Activated CD8-positive, alpha-beta memory T cell treated with anti-CD3 and anti-CD28 coated beads, Interleukin-2, amount 50 U/mL, for 1 hour (primary cell): ENCODE measurements around the gene PPT1.
A peak's percentile ranks its signal among the peaks of the same experiment; 100 is the strongest.
"Not testable (repeated sequence)": the region's sequence is repeated elsewhere in the genome, so short reads cannot be mapped to it uniquely, and the experiment has no call there.

Experiments
- DNase-seq: peaks from one replicate; pipeline ENCODE4 v3.0.0-alpha.2; 2020; ENCODE audit errors: extremely low read depth

PPT1 gene

DNA sequence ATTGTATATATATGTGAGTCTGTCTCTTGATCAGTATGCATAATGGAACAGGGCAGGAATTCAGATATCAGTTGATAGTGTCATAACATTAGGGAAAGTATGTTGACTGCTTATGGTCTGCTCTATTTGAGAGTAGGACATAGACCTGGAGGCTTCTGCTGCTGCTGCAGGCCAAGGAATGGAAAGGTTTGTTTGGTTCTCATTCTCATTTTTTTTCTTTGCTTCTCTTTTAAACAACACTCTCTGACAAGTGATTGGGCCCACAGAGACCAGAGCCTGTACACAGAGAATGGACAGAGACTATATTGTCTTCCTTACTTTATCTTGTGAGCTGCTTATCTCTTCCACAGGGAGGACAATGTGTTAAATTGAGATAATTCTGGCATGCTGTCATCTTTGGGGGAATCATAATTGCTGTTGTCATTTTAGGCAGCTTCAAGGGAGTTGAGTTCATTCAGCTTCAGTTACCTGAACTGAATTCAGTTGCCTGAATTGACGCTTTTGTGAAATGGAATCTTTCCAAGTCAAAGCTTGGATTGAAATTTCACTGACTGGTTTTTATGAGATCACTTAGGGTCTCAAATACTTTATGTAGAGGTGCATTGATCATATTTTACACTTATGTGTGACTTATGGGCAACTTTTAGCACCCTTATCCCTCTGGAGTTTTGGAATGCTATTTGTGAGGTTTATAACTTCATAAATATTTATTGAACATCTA is 39.6 kb downstream of the PPT1 start:
- no peak for DNase-seq

DNA sequence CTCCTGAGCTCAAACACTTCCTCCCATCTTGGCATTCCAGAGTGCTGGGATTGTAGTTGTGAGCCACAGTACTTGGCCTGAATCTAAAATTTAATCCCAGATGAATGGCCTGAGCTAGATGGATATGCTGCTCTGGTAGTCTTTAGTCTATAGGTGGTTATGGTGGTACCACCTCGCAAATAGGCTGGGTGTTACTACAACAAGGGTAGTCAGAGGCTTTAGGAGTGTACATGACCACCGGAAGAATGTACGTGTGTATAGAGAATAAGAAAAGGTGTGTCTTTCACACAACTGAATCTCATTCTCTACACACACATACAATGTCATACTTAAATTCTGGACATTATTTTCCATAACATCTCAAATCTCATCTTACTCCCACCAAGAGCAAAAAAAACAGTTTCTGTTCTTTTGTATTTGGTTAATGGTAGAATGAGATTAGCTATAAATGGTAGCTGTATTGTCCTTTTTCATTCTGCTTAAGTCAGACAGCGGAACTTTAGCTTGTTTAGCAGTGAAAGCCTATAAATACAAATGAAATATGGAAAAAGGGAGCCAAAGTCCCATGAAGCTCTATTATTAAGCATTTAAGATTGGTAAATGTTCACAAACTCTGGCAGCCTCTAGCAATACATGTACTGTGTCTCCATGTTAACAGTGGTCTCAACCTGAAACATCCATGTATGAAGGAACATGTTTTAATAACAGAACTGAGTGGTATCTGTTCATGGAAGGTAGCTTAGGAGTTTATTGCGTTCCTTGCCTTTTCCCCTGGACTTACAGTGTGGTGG is 40.3 kb downstream of the PPT1 start:
- no peak for DNase-seq

DNA sequence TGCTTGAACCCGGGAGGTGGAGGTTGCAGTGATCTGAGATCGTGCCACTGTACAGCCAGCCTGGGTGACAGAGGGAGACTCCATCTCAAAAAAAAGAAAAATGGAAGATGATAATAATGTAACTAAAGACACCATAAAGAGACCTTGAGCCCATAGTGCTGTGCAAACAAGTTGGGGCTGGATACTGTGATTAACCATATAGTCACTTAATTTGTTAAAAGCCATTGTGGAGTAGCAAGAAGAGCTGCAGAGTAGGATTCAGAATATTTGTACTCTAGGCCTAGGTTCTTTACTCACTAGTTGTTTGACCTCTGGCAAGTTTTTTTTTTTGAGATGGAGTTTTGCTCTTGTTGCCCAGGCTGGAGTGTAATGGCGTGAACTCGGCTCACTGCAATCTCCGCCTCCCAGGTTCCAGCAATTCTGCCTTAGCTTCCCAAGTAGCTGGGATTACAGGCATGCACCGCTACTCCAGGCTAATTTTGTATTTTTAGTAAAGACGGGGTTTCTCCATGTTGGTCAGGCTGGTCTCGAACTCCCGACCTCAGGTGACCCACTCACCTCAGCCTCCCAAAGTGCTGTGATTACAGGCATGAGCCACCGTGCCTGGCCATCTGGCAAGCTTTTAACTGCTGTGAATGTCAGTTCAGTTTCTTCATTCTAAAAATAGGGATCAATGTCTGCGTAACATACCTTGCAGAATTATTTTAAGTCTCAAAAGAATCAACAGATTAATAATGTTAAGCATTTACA is 43.7 kb downstream of the PPT1 start:
- no peak for DNase-seq

DNA sequence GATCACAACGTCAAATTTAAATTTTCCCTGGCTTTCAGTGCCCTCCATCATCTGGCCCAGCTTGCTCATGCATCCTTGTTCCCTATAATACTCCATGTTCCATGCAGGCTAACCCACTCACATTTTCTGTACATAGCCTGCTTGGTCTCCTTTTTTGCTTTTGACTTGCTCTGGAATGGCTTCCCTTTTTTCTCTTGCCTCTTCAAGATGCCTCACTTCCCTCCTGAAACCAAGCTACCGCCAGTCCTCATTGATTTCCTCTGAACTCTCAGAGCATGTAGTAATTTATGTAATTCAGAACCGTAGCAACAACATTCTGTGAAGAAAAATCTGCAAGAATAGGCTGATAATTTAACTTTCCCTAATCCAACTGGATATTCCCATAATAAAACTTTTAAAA is 46.2 kb downstream of the PPT1 start:
- no peak for DNase-seq

DNA sequence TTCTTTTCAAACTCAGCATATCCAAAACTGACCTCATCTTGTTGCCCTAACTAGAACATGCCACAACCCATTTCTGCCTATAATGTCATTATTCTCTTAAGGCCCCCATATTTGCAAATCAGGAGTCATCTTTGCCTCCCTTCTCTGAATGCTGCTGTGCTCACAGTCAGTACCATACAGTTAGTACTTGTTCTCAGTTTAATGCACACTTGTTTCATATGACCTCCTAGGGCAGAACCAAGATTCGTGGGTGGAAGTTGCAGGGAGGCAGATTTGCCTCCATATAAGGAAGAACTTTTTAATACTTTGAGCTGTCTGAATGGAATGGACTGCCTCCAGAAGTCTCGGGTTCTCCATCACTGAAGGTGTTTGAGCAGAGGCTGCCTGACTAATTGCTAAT is 47.3 kb downstream of the PPT1 start:
- no peak for DNase-seq

DNA sequence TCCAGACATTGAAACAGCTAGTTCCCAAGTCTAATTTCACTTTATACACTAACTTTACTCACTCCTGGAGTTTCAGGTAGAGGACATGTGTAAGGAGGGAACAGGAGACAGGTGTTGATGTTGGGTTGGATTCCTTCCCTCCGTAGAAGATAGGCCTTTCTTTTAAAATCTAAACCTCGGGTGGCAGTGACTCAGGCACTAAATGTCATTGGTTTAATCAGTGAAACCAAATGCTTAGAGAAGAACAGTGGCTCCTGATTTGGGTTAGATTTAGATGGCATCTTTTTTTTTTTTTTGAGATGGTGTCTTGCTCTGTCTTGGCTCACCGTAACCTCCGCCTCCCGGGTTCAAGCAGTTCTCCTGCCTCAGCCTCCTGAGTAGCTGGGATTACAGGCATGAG is 49.3 kb downstream of the PPT1 start:
- no peak for DNase-seq

DNA sequence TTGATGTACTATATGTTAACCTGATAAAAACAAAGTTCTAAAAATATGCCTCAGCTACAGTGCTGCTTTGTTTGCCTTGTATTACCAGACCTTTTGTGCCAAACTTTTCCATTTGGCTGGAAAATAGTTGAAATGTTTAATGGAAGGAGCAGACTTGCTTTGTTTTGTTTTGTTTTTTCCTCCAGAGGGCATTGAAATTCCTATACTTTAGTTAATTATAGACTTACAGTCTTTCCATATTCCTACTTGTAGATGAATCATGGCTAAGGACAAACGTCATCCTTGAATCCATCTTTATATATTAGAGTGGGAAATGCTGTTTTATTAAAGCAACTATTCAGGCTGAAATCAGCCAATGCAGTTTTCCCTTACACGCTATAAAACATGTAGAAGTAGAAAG is 49.8 kb downstream of the PPT1 start:
- no peak for DNase-seq

DNA sequence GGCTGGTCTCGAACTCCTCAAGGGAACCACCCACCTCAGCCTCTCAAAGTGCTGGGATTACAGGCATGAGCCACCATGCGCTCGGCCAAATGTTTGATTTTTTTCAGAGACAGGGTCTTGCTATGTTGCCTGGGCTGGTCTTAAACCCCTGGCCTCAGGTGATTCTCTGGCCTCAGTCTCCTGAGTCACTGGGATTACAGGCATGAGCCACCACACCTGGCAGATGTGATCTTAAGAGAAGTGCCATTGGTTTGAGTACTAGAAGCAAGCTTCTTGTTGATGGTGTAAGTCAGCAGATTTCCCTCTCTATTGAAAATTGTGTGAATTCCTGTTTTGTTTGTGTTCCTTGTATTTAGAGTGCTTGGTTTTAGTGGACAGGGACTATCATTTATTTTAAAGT is 51.3 kb downstream of the PPT1 start:
- no peak for DNase-seq

DNA sequence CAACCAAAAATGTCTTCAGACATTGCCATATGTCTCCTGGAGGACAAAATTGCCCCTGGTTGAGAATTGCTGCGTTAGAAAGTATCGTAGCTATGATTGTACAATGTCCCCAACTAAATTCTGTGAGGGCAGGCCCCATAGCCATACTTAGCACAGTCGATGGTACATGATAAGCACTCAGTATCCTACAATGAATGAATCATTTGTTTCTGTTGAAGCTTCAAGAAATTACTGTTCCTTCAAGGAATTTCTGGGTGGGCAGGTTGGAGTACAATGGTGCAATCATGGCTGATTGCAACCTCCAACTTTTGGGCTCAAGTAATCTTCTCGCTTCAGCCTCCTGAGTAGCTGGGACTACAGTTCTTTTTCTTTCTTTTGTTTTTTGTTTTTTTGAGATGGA is 51.9 kb downstream of the PPT1 start:
- DNase-seq = no peak

DNA sequence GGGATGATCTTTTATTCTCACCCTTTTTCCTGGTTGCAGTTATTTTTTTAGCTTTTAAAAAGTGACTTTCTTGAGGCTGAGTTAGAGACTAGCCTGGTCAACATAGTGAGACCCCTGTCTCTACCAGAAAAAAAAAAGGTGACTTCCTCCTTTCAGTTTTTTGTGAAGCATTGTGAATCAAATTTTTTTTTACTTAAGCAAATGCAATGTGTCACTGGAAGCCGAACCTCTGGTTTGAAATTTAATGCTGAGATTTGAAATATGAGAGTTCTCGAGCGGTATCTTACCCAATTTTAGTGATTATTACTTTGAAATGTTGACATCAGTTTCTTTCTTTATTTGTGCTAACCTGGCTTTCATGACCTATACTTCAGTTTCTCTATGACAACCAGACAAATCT is 52.9 kb downstream of the PPT1 start:
- no peak for DNase-seq

DNA sequence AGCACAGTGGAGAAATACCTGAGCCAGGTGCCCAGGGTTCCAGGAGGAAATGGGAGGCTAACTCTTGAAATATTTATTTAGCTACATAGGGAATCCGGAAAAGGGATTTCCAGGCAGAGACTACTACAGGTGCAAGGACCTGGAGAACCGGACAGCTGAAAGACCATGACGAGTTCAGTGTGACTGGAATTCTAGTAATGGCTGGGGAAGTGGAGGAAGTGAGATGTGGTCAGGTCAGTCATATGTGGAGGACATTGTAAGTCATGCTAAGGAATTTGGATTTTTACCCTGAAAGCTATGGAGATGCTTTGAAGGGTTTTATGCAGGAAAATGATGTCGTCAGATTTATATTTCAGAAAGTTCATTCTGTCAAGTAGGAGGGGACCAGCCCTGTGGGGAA is 54.7 kb downstream of the PPT1 start:
- DNase-seq = no peak

DNA sequence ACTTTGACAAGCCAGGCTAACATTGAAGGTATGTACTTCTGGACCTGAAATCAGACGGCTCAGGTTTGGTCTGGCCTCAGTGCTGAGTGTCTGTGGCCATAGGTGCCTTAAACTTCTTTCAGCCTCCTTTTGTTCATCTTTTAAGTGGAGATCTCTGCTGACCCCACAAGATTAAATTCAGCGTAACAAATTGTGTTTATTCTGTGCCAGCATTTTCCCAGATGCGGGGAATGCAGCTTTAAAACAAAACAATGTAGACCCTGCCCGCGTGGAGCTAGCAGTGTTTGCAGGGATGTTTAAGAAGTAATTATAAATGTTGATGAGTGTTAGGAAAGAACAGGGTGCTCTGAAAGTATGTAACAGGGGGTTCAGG is 55.6 kb downstream of the PPT1 start:
- no peak for DNase-seq

DNA sequence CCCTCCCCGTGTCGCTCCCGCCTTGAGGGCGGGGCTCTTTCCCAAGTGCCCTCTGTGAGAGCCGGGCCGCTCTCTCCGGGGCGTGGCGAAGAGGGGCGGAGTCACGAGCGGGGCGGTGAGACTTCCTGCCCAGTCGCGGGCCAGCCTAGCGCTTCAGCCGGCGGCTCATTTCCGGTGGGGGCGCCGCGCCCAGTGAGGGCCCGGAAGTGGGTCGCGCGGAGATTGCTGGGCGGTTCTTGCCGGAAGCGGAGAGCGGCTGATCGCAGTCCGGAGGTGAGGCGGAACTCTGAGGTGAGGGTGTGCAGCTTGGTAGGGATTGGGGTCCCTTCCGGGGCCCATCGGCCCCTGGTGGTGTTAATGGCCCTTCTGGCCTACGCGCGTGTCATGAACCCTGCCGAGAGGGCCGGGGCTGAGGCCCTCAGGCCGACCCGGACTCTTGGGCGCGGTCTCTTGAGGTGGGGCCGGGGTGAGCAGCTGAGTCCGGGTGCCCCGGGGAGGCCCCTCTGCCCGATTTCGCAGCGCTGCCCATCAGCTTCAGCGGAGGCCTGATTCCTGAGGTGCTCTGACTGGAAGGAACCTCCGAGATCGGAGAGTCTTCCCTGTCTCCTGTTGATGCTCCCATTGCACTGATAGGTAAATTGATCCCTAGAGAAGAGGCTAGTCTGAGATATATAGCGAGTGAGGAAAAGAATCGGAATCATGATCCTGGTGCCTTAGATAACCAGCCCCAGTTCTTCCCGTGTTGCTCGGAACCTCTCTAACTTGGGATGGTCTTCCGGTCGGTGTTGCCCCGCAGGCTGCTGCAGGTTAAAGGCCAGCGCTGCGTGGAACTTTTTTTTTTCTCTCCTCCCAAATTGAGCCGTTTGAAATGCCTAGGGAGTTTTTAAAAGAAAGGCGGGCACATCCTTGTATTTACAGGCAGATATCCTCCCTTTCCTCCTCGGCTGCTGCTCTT is 56.3 kb downstream of the PPT1 start, which contains the start of gene CAP1:
TSS of gene CAP1 (plus strand) at position 219 of the 955 bp plus-strand sequence. CDS start 18,618 bp downstream, outside the sequence.
- DNase-seq = peak; percentile 95

DNA sequence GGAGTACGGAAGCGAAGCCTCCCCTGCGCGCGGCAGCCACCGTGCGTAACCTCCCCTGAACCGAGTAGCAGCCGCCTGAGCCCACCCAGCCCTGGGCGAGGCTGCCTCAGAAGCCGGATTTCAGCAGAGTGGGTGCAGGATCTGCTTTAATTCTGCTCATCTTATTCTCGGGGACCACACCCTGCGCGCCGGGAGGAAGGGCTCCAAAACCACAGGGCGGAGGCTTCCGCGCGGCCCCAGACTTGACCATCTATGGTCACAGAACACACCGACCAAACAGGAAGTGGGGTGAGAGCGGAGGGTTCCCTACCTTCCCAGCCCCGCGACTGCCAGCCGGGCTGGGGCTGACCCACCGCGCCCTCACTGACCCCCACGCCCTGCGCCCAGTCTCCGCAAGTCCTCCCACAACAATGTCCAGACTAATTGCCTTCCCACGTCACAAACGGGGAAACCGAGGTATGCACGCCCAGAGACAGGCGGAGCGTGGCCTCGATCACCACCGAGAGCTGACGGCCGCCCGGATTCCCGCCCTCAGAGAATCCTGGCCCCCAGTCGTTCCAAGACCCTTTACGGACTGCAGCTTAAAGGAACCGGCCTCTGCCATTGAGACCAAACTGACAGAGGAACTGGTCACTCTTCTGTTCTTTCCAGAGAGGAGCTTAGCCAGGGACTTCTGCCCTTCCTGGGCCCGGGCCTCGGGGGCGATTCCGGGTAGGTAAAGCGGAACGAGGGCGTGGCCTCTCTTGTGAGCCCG is 57.1 kb downstream of the PPT1 start:
- DNase-seq = peak; percentile 30

DNA sequence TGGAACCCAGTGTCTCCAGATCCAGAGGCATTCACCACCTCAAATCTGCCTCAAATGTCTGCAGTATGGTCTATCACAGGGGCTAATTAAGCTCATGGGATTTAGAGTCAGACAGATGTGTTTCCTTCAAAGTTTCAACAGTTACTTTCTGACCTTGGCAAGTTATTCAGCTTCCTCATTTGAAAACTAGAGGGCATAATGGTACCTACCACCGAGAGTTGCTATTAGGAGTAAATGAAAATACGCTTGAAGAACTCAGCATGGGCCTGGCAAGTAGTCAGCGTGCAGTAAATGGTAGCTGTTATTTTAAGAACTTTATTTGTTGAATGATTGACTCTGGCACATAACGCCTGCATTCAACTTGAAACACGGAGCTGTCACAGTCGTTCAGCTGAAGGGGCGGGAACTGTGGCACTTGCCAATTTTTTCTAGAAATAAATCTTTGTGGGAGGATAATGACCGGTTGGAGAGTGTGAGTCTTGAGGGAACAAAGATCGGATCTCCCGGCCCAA is 57.8 kb downstream of the PPT1 start:
- no peak for DNase-seq

DNA sequence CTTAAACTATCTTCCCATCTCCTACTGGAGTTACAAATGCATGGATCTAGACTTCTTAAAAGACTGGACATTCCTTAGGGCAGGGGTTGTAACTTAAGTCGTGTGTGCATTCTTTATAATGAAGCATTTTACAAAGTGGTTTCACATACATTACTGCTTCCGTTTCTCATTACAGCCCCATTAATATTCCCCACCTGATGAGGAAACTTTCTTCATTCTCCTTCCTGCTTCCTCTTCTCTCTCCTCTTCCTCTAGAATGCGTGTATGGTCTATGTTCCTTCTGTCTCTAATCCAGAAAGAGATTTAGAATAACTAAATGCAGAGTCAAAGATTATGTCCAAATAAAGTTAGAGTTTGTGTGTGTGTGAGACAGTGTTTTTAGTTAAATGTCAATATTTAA is 58.4 kb downstream of the PPT1 start:
- DNase-seq = no peak

DNA sequence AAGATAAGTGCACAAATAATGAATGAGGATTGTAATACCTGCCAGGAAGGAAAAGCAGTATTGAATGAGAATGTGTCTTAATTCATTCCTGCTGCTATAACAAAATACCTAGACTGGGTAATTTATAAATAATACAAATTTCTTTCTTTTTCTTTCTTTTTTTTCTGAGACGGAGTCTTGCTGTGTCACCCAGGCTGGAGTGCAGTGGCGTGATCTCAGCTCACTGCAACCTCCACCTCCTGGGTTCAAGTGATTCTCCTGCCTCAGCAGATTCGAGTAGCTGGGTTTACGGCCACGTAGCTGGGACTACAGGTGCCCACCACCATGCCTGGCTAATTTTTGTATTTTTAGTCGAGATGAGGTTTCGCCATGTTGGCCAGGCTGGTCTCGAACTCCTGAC is 59.8 kb downstream of the PPT1 start:
- DNase-seq = not testable (repeated sequence)

DNA sequence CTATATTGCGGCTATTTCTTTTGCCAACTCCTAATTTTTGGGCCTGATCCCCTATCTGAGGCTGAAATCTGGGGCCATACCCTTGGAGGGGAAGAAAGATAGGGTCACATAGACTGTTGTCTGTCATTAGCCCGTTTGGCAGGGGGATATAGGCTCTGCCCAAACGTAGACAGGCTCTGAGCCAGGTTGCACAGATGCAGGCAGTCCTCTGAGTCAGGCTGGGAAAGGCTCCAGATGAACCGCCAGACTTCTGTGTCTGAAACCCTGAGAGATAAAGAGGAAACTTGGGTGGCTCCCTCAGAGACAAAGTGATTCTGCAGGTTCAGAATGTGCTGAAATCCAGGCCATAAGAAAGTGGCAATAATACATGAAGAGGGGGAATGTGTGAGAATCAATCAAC is 60.5 kb downstream of the PPT1 start:
- no peak for DNase-seq

DNA sequence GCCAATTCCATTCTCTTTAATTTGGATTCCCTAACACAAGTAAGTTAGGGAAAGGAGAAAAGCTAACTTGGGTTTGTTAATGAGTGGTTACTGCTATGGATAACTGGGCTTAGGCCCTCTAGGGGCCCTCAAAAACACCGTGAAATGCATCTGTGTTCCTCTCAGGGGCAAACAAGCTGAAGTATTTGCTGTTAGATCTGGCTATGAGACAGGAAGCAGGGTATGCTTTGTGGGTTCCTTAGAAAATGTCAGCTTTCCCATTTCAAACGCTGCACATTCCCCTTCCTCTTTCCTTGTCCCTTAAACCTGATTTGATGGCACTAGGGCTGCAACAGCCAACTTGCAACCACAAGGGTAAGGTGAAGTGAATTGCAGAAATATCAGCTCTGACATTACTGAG is 62.2 kb downstream of the PPT1 start:
- no peak for DNase-seq

DNA sequence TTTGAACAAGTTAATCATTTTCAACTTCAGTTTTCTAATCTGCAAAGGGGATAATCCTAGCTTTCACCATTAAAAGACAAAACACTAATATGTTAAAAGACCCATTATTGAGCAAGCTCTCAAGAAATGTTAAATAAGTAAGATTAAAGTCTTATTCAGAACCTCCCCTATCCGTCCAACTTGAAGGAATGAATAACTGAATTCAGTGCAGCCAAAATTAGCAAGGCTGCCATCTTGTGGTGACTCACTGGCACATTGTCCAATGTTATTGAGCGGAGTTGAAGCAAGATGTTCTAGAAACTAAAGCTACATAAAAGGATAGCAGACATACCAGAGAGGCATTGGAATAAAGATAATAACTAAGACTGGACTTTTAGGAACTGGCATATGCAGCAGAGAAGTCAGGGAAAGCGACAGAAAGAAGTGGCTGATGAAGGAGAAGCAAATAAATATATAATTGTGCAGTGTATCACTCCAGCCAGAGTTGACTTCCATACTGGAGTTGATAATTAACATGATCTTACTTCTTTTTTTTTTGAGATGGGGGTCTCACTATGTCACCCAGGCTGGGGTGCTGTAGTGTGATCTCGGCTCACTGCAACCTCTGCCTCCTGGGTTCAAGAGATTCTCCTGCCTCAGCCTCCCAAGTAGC is 64.7 kb downstream of the PPT1 start:
- DNase-seq = no peak
